ENCODE results near the gene ECHS1.

Gene ECHS1

DNA sequence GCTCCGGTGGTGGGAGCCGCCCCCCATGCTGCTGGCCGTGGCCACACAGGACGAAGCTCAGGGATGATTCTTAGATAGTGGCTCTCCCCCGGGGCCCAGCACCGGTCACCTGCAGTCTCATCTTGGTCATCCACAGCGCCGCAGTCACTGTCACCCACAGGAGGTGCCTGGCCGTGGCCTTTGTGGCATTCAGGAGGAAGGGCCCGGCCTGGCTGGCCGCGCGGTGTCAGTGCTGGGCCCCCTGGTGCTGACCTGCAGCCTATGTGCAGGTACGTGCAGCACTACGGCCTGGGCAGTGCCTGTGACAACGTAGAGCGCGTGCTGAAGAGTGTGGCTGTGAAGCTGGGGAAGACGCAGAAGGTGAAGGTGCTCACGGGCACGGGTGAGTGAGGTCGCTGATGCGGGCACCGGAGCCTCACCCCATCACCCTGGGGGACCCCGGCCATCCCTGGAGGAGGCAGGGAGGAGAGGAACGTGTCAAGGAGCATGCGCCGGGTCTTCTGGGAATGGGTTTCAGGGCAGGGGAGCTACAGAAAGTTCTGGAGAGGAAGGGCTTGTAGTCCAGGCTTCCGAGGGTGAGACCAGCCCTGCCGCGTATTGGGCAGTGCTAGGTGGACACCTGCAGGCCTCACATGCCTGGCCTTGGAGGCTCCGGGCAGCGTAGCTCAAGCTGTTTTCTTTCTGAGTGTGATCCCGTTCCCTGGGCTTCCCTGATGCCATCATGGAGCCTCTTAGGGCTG lies 46.2 kb upstream of the ECHS1 start:
- TF ChIP-seq MAX (IDR thresholded peaks at IDR 0.05) (no peak), CEBPB (IDR thresholded peaks at IDR 0.05) (no peak), RAD21 (IDR thresholded peaks at IDR 0.05; ENCODE audit: low read depth) (no peak), USF1 (IDR thresholded peaks at IDR 0.05) (no peak), CREB1 (IDR thresholded peaks at IDR 0.05; ENCODE audit: low read depth) (no peak), EP300 (IDR thresholded peaks at IDR 0.05; ENCODE audit: borderline replicate concordance) (no peak)

- TF ChIP-seq USF1 (IDR thresholded peaks at IDR 0.05) (no peak), RAD21 (IDR thresholded peaks at IDR 0.05; ENCODE audit: low read depth) (no peak), NFIC (IDR thresholded peaks at IDR 0.05) (no peak), CEBPB (IDR thresholded peaks at IDR 0.05) (no peak), TEAD4 (IDR thresholded peaks at IDR 0.05) (no peak)
Measured at GRCh38 chr10:133418289-133418993, 45.3 kb upstream of the ECHS1 start.

DNA sequence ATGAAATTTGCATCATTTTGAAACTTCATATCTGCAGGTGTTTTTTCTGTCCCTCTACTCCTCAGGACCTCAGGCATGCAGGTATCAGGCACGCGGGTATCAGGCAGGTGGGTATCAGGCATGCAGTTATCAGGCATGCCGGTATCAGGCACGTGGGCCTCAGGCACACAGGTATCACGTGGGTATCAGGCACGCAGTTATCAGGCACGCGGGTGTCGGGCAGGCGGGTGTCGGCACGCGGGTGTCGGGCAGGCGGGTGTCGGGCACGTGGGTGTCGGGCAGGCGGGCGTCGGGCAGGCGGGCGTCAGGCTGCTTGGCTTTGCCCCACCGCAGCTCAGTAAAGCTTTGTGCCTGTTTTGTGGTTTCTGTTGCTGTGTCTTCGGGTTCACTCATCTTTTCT lies 42.6 kb upstream of the ECHS1 start:
- TF ChIP-seq TAF1 (IDR thresholded peaks at IDR 0.05; ENCODE audit: low read depth): no peak

DNA sequence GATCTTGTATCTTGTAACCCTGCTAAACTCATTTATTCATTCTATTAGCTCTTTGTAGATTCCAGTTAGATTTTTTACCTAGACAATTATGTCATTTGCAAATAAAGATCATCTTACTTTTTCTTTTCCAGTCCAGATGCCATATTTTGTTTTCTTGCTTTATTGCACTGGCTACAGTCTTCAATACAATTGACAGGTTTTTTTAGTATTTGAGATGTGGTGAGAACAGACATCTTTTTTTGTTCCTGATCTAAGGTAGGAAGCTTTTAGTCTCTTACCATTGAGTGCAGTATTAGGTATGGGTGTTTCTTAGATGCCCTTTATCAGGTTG lies 39.2 kb upstream of the ECHS1 start:
- TF ChIP-seq YY1 (IDR thresholded peaks at IDR 0.05; ENCODE audit: low read depth) (no peak), REST (IDR thresholded peaks at IDR 0.05; ENCODE audit: low read depth) (no peak), TAF1 (IDR thresholded peaks at IDR 0.05; ENCODE audit: low read depth) (no peak)

- TF ChIP-seq FOXM1 (IDR thresholded peaks at IDR 0.05; ENCODE audit: borderline replicate concordance, low read depth) (no peak), USF1 (IDR thresholded peaks at IDR 0.05) (no peak), CREB1 (IDR thresholded peaks at IDR 0.05; ENCODE audit: low read depth) (no peak), TCF12 (IDR thresholded peaks at IDR 0.05; ENCODE audit: low read depth) (no peak), REST (IDR thresholded peaks at IDR 0.05; ENCODE audit: low read depth) (no peak), TAF1 (IDR thresholded peaks at IDR 0.05; ENCODE audit: low read depth) (no peak), MAX (IDR thresholded peaks at IDR 0.05) (no peak), ZBTB7A (IDR thresholded peaks at IDR 0.05; ENCODE audit: low read depth) (no peak)
Measured at GRCh38 chr10:133411523-133412380, 38.6 kb upstream of the ECHS1 start.

DNA sequence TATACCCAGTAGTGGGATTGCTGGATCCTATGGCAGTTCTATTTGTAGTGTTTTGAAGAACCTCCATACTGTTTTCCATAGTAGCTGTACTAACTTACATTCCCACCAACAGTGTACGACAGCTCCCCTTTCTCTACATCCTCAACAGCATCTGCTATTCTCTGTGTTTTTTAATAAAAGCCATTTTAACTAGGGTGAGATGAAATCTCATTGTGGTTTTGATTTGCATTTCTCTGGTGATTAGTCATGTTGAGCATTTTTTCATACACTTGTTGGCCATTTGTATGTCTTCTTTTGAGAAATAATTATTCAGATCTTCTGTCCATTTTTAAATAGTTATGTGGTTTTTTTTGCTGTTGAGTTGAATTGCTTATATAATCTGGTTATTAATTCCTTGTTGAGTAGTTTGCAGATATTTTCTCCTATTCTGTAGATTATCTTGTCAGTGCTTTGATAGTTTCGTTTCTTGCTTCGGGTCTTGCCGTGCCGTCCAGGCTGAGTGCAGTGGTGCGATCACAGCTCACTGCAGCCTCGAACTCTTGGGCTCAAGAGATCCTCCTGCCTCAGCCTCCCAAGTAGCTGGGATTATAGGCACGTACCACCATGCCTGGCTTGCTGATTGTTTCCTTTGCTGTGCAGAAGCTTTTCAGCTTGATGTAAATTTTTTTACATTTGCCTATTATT lies 32.8 kb upstream of the ECHS1 start:
- TF ChIP-seq CEBPB (IDR thresholded peaks at IDR 0.05) (no peak), ZBTB7A (IDR thresholded peaks at IDR 0.05; ENCODE audit: low read depth) (no peak), REST (IDR thresholded peaks at IDR 0.05; ENCODE audit: low read depth) (no peak), TAF1 (IDR thresholded peaks at IDR 0.05; ENCODE audit: low read depth) (no peak), FOXM1 (IDR thresholded peaks at IDR 0.05; ENCODE audit: borderline replicate concordance, low read depth) (no peak), EGR1 (IDR thresholded peaks at IDR 0.05) (no peak), NFIC (IDR thresholded peaks at IDR 0.05) (no peak), EP300 (IDR thresholded peaks at IDR 0.05; ENCODE audit: borderline replicate concordance) (no peak), TEAD4 (IDR thresholded peaks at IDR 0.05) (no peak), TCF12 (IDR thresholded peaks at IDR 0.05; ENCODE audit: low read depth) (no peak), RAD21 (IDR thresholded peaks at IDR 0.05; ENCODE audit: low read depth) (no peak), MAX (IDR thresholded peaks at IDR 0.05) (no peak), YY1 (IDR thresholded peaks at IDR 0.05; ENCODE audit: low read depth) (no peak)
